Testis (tissue), 2 donors: ENCODE results near the gene UPB1.

Experiments used
- CTCF ChIP-seq, 3 experiments: fragments of 450-650 bp in 2 of 3; fragments of 200-600 bp in 1 of 3; sonication (generic) in 1 of 3; IDR thresholded peaks; one replicate each; pipeline ENCODE4 v1.5.1; 2016 to 2019; ENCODE audit warnings: antibody characterized with exemption in 3 of 3, mild to moderate bottlenecking in 2 of 3, moderate library complexity in 1 of 3
- POLR2A ChIP-seq: fragments of 450-650 bp; IDR thresholded peaks from one replicate; pipeline ENCODE4 v1.6.1; 2017; ENCODE audit warnings: antibody characterized with exemption, mild to moderate bottlenecking, moderate library complexity

- TF ChIP-seq POLR2A, result no peak
- no peak for TF ChIP-seq CTCF (IDR thresholded peaks at IDR 0.05)
Measured at GRCh38 chr22:24523873-24524272, 28.7 kb downstream of the UPB1 start.
